VCaP (cell line): ENCODE results near the gene SDK2.

ENCODE experiments used
- H3K27ac ChIP-seq: fragments of 450-650 bp; 2 replicates; pipeline ENCODE4 v1.5.1; 2017
- CTCF ChIP-seq: fragments of 450-650 bp; conservative IDR thresholded peaks from 2 replicates; pipeline ENCODE4 v1.5.1; 2017; ENCODE audit warnings: mild to moderate bottlenecking, moderate library complexity

The SDK2 gene

GRCh38 chr17:73595479-73595878 lies 48.8 kb downstream of the SDK2 start:
- TF ChIP-seq CTCF: peak; percentile 45
- H3K27ac ChIP-seq: no peak overlapping the region

GRCh38 chr17:73595068-73595467 lies 49.2 kb downstream of the SDK2 start:
- no peak overlapping the region for H3K27ac ChIP-seq
- no peak for TF ChIP-seq CTCF

DNA sequence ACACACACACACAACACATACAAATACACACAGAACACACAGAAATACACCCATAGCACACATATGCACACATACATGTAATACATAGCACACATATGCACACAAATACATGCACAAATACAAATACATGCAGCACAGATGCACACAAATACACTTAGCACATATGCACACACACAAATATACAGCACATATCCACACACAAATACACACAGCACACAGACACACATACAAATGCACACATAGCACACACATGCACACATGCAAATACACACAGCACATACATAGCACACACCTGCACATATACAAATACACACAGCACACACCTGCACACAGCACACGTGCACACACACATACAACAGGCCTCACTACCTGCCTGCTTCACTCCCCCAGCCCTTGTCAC lies 49.6 kb downstream of the SDK2 start:
- TF ChIP-seq CTCF: no peak
- H3K27ac ChIP-seq: no peak overlapping the region

- no peak for TF ChIP-seq CTCF
- H3K27ac ChIP-seq: no peak overlapping the region
Measured at GRCh38 chr17:73594025-73594424, 50.2 kb downstream of the SDK2 start.

DNA sequence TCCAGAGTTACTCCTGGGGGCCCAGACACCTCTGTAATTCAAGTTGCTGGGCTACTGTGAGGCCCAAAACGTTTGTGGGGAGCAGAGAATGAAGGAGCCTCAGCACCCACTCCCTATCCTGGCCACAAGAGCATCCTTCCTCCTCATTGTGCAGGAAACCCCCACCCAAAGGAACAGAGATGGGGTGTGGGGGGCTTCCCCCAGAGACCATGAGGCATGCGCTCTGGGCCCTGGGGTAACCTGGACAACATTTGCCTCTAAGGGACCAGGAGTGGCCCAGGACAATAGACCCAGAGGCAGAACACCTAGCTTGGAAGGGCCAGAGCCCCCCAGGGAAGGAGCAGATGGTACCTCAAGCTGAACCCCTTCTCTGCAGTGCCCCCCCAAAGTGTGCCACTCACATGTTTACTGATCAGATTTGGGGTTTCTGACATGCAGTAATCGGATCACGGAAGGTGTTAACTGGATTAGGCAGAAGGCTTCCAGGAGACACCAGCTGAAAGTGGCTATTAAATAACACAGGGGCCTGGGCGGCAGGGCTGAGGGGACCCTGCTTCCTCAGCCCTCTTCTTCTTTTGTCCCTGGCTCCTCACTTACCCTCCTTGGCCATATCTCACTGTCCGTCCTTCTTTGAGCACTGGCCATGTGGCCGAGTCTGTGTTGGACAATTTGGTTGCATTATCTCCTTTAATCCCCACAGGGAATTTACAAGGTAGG lies 50.8 kb downstream of the SDK2 start:
- TF ChIP-seq CTCF: no peak
- no peak overlapping the region for H3K27ac ChIP-seq

DNA sequence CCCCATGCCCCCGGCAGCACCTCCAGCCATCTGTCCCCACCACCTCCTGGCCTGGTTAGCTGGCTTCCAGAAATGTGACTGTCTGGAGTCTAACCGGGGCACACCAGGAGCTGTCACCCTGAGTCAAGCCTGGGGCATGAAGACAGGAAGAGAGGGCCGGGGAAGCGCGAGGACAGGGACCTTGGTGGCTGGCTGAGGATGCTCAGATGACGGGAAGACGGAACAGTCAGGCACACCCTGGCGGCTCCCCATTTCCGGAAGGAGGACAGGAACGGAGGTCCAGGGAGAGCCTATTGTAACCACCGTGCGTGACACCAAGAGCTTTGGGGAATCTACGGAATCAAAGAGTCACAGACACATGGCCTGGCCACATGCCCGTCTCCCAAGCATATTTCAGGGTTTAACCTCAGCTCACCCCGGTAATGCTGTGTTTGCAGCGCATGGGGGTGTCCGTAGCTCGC lies 51.7 kb downstream of the SDK2 start:
- TF ChIP-seq CTCF: no peak
- H3K27ac ChIP-seq: no peak overlapping the region

GRCh38 chr17:73592079-73592415 lies 52.2 kb downstream of the SDK2 start:
- no peak for TF ChIP-seq CTCF
- no peak overlapping the region for H3K27ac ChIP-seq
